Activated naive CD4-positive, alpha-beta T cell treated with anti-CD3 and anti-CD28 coated beads for 36 hours (primary cell): Measurements from ENCODE around the gene SPDYE3. TPM values are rescaled to one million over a fixed set of nuclear protein-coding genes. Genes with fewer than 3 reads are reported as not detected.
"Not testable (repeated sequence)": the region's sequence is repeated elsewhere in the genome, so short reads cannot be mapped to it uniquely, and the experiment has no call there.

Source experiments
- CTCF ChIA-PET: fragments of 350-600 bp; sonication (Branson Sonifier 250); formaldehyde crosslinking; loops from one replicate; lab custom pipeline; 2021; ENCODE audit warnings: antibody characterized with exemption; lab: Charles Lee
- DNase-seq: peaks from one replicate; pipeline ENCODE4 v3.0.0-alpha.2; 2020
- H3K27ac Mint-ChIP-seq: one replicate; pipeline ENCODE4 v1.8.0; 2021; ENCODE audit warnings: mild to moderate bottlenecking, mixed read lengths
- H3K27me3 Mint-ChIP-seq: one replicate; pipeline ENCODE4 v1.8.0; 2021; ENCODE audit warnings: low read depth, mixed read lengths
- H3K36me3 Mint-ChIP-seq: one replicate; pipeline ENCODE4 v1.8.0; 2021; ENCODE audit warnings: low read depth, mixed read lengths
- H3K4me1 Mint-ChIP-seq: one replicate; pipeline ENCODE4 v1.8.0; 2021; ENCODE audit warnings: low read depth, mixed read lengths
- H3K4me3 Mint-ChIP-seq: one replicate; pipeline ENCODE4 v1.8.0; 2021; ENCODE audit warnings: mild to moderate bottlenecking, moderate library complexity, mixed read lengths
- H3K9me3 Mint-ChIP-seq: one replicate; pipeline ENCODE4 v1.8.0; 2021; ENCODE audit warnings: mixed read lengths
- intact Hi-C: fragments of 100-400 bp; cut with micrococcal nuclease; formaldehyde crosslinking; loops from one replicate; pipeline ENCODE4 v1.15.1; 2023
- total RNA-seq, 2 experiments: library from RNA; stranded (reverse); gene quantifications; one replicate each; pipeline ENCODE4 v1.2.3, GENCODE V29; 2021

SPDYE3 gene
- total RNA-seq, 2 experiments from 2014 or later: not detected

GRCh38 chr7:100357131-100357561, 49.6 kb downstream of the SPDYE3 start:
- no peak for DNase-seq
- no peaks in the 10 kb centered on the region for H3K9me3 Mint-ChIP-seq
- CTCF ChIA-PET: no interaction called here
- H3K4me1 Mint-ChIP-seq: peaks cover 16% of the 10 kb centered on the region
- no peak overlapping the region for H3K4me3 Mint-ChIP-seq
- H3K36me3 Mint-ChIP-seq: peaks cover 36% of the 10 kb centered on the region
- H3K27ac Mint-ChIP-seq: peak overlapping the region; percentile 30
- intact Hi-C loops: no loop called here
- H3K27me3 Mint-ChIP-seq: no peaks in the 10 kb centered on the region

GRCh38 chr7:100358027-100358856, 50.7 kb downstream of the SPDYE3 start, which contains the start of gene PILRB:
Gene PILRB, plus strand, starts transcription at chr7:100358117. Its CDS starts 186 bp downstream, at chr7:100358303.
- Mint-ChIP-seq H3K9me3 (no peaks in the 10 kb centered on the region), H3K27ac (peak within 1 kb of the TSS; percentile 30), H3K36me3 (peaks cover 43% of the 10 kb centered on the region), H3K27me3 (no peaks in the 10 kb centered on the region), H3K4me1 (peaks cover 8% of the 10 kb centered on the region), H3K4me3 (no peak within 1 kb of the TSS)
- intact Hi-C loops: no loop called here
- CTCF ChIA-PET: interaction anchor here (0.6 to 2.1 kb wide), 2 partner anchors 49 to 85 kb away, joined by 6 read pairs; no protein-coding TSS in a partner anchor
- no peak for DNase-seq

GRCh38 chr7:100358857-100359212, 51.3 kb downstream of the SPDYE3 start:
- peaks cover 46% of the 10 kb centered on the region for H3K36me3 Mint-ChIP-seq
- H3K27me3 Mint-ChIP-seq: no peaks in the 10 kb centered on the region
- H3K4me3 Mint-ChIP-seq: no peak overlapping the region
- no peak overlapping the region for H3K27ac Mint-ChIP-seq
- CTCF ChIA-PET: interaction anchor here (0.6 to 2.1 kb wide), 2 partner anchors 48 to 85 kb away, joined by 6 read pairs; no protein-coding TSS in a partner anchor
- no peak for DNase-seq
- no peaks in the 10 kb centered on the region for H3K9me3 Mint-ChIP-seq
- H3K4me1 Mint-ChIP-seq: peaks cover 2% of the 10 kb centered on the region
- intact Hi-C loops: no loop called here

GRCh38 chr7:100360135-100360854, 52.8 kb downstream of the SPDYE3 start:
- Mint-ChIP-seq H3K27me3 (no peaks in the 10 kb centered on the region), H3K27ac (no peak overlapping the region), H3K4me1 (peaks cover 11% of the 10 kb centered on the region), H3K4me3 (no peak overlapping the region), H3K9me3 (no peaks in the 10 kb centered on the region), H3K36me3 (peaks cover 46% of the 10 kb centered on the region)
- CTCF ChIA-PET: interaction anchor here (0.7 kb wide), 1 partner anchor 227 kb away, joined by 4 read pairs; no protein-coding TSS in a partner anchor
- intact Hi-C loops: no loop called here
- DNase-seq: no peak

GRCh38 chr7:100363098-100363497, 55.6 kb downstream of the SPDYE3 start:
- CTCF ChIA-PET: no interaction called here
- intact Hi-C loops: no loop called here
- peaks cover 65% of the 10 kb centered on the region for H3K36me3 Mint-ChIP-seq
- peaks cover 28% of the 10 kb centered on the region for H3K4me1 Mint-ChIP-seq
- H3K4me3 Mint-ChIP-seq: no peak overlapping the region
- H3K9me3 Mint-ChIP-seq: peaks cover 2% of the 10 kb centered on the region
- DNase-seq: no peak
- H3K27me3 Mint-ChIP-seq: no peaks in the 10 kb centered on the region
- no peak overlapping the region for H3K27ac Mint-ChIP-seq

- DNase-seq, intact Hi-C loops, H3K27ac Mint-ChIP-seq, H3K4me3 Mint-ChIP-seq, H3K9me3 Mint-ChIP-seq, H3K27me3 Mint-ChIP-seq: not testable (repeated sequence)
- CTCF ChIA-PET: interaction anchor here (1.1 kb wide), 1 partner anchor 43 kb away, joined by 3 read pairs; no protein-coding TSS in a partner anchor
- peaks cover 28% of the 10 kb centered on the region for H3K4me1 Mint-ChIP-seq
- H3K36me3 Mint-ChIP-seq: peaks cover 62% of the 10 kb centered on the region
These were observed 56.3 kb downstream of the SPDYE3 start for GRCh38 chr7:100363797-100364196.

GRCh38 chr7:100364480-100364879, 57.0 kb downstream of the SPDYE3 start:
- H3K4me3 Mint-ChIP-seq: no peak overlapping the region
- CTCF ChIA-PET: interaction anchor here (1.1 to 1.6 kb wide), 2 partner anchors 42 to 230 kb away, joined by 3 read pairs; no protein-coding TSS in a partner anchor
- intact Hi-C loops: no loop called here
- H3K9me3 Mint-ChIP-seq: peaks cover 2% of the 10 kb centered on the region
- peaks cover 59% of the 10 kb centered on the region for H3K36me3 Mint-ChIP-seq
- no peak for DNase-seq
- no peaks in the 10 kb centered on the region for H3K27me3 Mint-ChIP-seq
- no peak overlapping the region for H3K27ac Mint-ChIP-seq
- peaks cover 28% of the 10 kb centered on the region for H3K4me1 Mint-ChIP-seq

GRCh38 chr7:100365998-100366367, 58.5 kb downstream of the SPDYE3 start:
- H3K4me3 Mint-ChIP-seq, H3K9me3 Mint-ChIP-seq, H3K27me3 Mint-ChIP-seq, H3K27ac Mint-ChIP-seq, DNase-seq: not testable (repeated sequence)
- intact Hi-C loops: loop anchor here (1.0 kb wide), 1 partner anchor 30 kb away; no protein-coding TSS in a partner anchor
- H3K36me3 Mint-ChIP-seq: peaks cover 49% of the 10 kb centered on the region
- CTCF ChIA-PET: interaction anchor here (1.6 kb wide), 1 partner anchor 232 kb away, joined by 3 read pairs; no protein-coding TSS in a partner anchor
- peaks cover 28% of the 10 kb centered on the region for H3K4me1 Mint-ChIP-seq

GRCh38 chr7:100366411-100367250, 59.1 kb downstream of the SPDYE3 start:
- Mint-ChIP-seq H3K27me3 (no peaks in the 10 kb centered on the region), H3K9me3 (peaks cover 2% of the 10 kb centered on the region), H3K4me3 (no peak overlapping the region), H3K27ac (no peak overlapping the region), H3K4me1 (peaks cover 30% of the 10 kb centered on the region), H3K36me3 (peaks cover 45% of the 10 kb centered on the region)
- CTCF ChIA-PET: no interaction called here
- intact Hi-C loops: no loop called here
- DNase-seq: no peak

- DNase-seq: no peak
- no peak overlapping the region for H3K4me3 Mint-ChIP-seq
- intact Hi-C loops: no loop called here
- peaks cover 35% of the 10 kb centered on the region for H3K4me1 Mint-ChIP-seq
- peaks cover 2% of the 10 kb centered on the region for H3K9me3 Mint-ChIP-seq
- no peaks in the 10 kb centered on the region for H3K27me3 Mint-ChIP-seq
- H3K36me3 Mint-ChIP-seq: peaks cover 40% of the 10 kb centered on the region
- CTCF ChIA-PET: no interaction called here
- no peak overlapping the region for H3K27ac Mint-ChIP-seq
These were observed 59.7 kb downstream of the SPDYE3 start for GRCh38 chr7:100367251-100367620.

GRCh38 chr7:100367676-100368613, 60.4 kb downstream of the SPDYE3 start:
- H3K4me1 Mint-ChIP-seq: peaks cover 38% of the 10 kb centered on the region

More at GRCh38 chr7:100367676-100368613, 60.4 kb downstream of the SPDYE3 start:
- CTCF ChIA-PET: no interaction called here
- DNase-seq: no peak
- peaks cover 35% of the 10 kb centered on the region for H3K36me3 Mint-ChIP-seq
- peaks cover 2% of the 10 kb centered on the region for H3K9me3 Mint-ChIP-seq
- H3K27ac Mint-ChIP-seq: no peak overlapping the region
- no peaks in the 10 kb centered on the region for H3K27me3 Mint-ChIP-seq
- H3K4me3 Mint-ChIP-seq: no peak overlapping the region
- intact Hi-C loops: no loop called here
